CD4-positive, alpha-beta memory T cell (primary cell): ENCODE measurements around the gene METTL27. TPM values are rescaled to one million over a fixed set of nuclear protein-coding genes. Genes with fewer than 3 reads are reported as not detected.

Source experiments
- CTCF ChIA-PET: fragments of 350-600 bp; sonication (Branson Sonifier 250); formaldehyde crosslinking; loops from one replicate; lab custom pipeline; 2021; ENCODE audit warnings: inconsistent platforms; ENCODE audit not compliant: partially characterized antibody; lab: Charles Lee
- POLR2A ChIA-PET: fragments of 350-600 bp; sonication (Branson Sonifier 250); formaldehyde crosslinking; loops from one replicate; lab custom pipeline; 2021; ENCODE audit not compliant: partially characterized antibody; lab: Charles Lee
- DNase-seq, 5 donors: peaks; one replicate each; pipeline versions ENCODE4 v3.0.0 to v3.0.0-alpha.2; 2020 to 2022; ENCODE audit warnings: mixed read lengths in 1 of 5
- H3K27ac ChIP-seq: one replicate; pipeline ENCODE4 v1.7.0; 2013; ENCODE audit warnings: low read depth, low read length
- H3K27me3 ChIP-seq: 2 replicates; pipeline ENCODE4 v1.7.0; 2013; ENCODE audit warnings: mild to moderate bottlenecking, low read length, moderate library complexity; ENCODE audit not compliant: insufficient read depth
- H3K36me3 ChIP-seq: 2 replicates; pipeline ENCODE4 v1.7.0; 2013; ENCODE audit warnings: mild to moderate bottlenecking, low read length, moderate library complexity; ENCODE audit not compliant: insufficient read depth
- H3K4me1 ChIP-seq: 2 replicates; pipeline ENCODE4 v1.7.0; 2013; ENCODE audit warnings: mild to moderate bottlenecking, low read length, moderate library complexity; ENCODE audit not compliant: insufficient read depth
- H3K4me3 ChIP-seq, 2 donors: one replicate each; pipeline ENCODE4 v1.7.0; 2013; ENCODE audit warnings: low read length in 2 of 2, mild to moderate bottlenecking in 1 of 2
- H3K9me3 ChIP-seq, 2 donors: one replicate each; pipeline ENCODE4 v1.7.0; 2013; ENCODE audit warnings: low read length in 2 of 2, control low read depth in 1 of 2; ENCODE audit not compliant: control insufficient read depth in 1 of 2
- H3K27ac Mint-ChIP-seq, 7 donors: one replicate each; pipeline ENCODE4 v1.8.0; 2020 to 2021; ENCODE audit warnings: mixed read lengths in 7 of 7, mild to moderate bottlenecking in 6 of 7, inconsistent platforms in 3 of 7, moderate library complexity in 3 of 7
- H3K27me3 Mint-ChIP-seq, 2 donors: one replicate each; pipeline ENCODE4 v1.8.0; 2020 to 2021; ENCODE audit warnings: mixed read lengths in 2 of 2
- H3K36me3 Mint-ChIP-seq, 2 donors: one replicate each; pipeline ENCODE4 v1.8.0; 2020 to 2021; ENCODE audit warnings: mixed read lengths in 2 of 2, inconsistent platforms in 1 of 2, mild to moderate bottlenecking in 1 of 2
- H3K4me1 Mint-ChIP-seq, 4 donors: one replicate each; pipeline ENCODE4 v1.8.0; 2020 to 2021; ENCODE audit warnings: mixed read lengths in 4 of 4, mild to moderate bottlenecking in 1 of 4
- H3K4me3 Mint-ChIP-seq, 8 donors: one replicate each; pipeline ENCODE4 v1.8.0; 2020 to 2021; ENCODE audit warnings: mixed read lengths in 8 of 8, mild to moderate bottlenecking in 7 of 8, moderate library complexity in 6 of 8, inconsistent platforms in 3 of 8
- H3K9me3 Mint-ChIP-seq, 8 donors: one replicate each; pipeline ENCODE4 v1.8.0; 2020 to 2021; ENCODE audit warnings: mixed read lengths in 8 of 8, mild to moderate bottlenecking in 5 of 8, inconsistent platforms in 3 of 8, moderate library complexity in 1 of 8
- intact Hi-C: fragments of 100-400 bp; cut with micrococcal nuclease; formaldehyde crosslinking; loops from one replicate; pipeline ENCODE4 v1.15.1; 2023
- polyA plus RNA-seq, 2 donors: library from polyadenylated mRNA; unstranded; fragments of 300-500 nt; fragmentation: Illumina TruSeq; gene quantifications; one replicate each; pipeline ENCODE4 v1.2.3, GENCODE V29; 2021
- total RNA-seq, 2 experiments: library from RNA; stranded (reverse); gene quantifications; one replicate each; pipeline ENCODE4 v1.2.3, GENCODE V29; 2021

The METTL27 gene
- total and polyA plus RNA-seq, 4 experiments from 2014 or later, result 0.49 to 7.6 (median 6.1) TPM; not detected in 1

GRCh38 chr7:73829921-73830680 is 12.2 kb downstream of the METTL27 start:
- CTCF ChIA-PET, result interaction anchor here (1.0 to 1.6 kb wide), 2 partner anchors 13 to 24 kb away, joined by 3 to 8 read pairs; partner anchors contain the start of gene METTL27
- POLR2A ChIA-PET, result no interaction called here
- peaks cover 26% of the 10 kb centered on the region for H3K4me1 ChIP-seq
- no peaks in the 10 kb centered on the region for H3K36me3 ChIP-seq
- DNase-seq, result no peak
- no peaks in the 10 kb centered on the region for H3K27me3 ChIP-seq
- Mint-ChIP-seq H3K27me3 (peaks cover 0 to 6% of the 10 kb centered on the region in 2 donors), H3K4me3 (peak overlapping the region in 1 of 8 donors; percentile 50), H3K36me3 (no peaks in the 10 kb centered on the region), H3K4me1 (peaks cover 22 to 42% (median 28%) of the 10 kb centered on the region in 4 donors), H3K27ac (peak overlapping the region in 1 of 7 donors; percentile 67), H3K9me3 (no peaks in the 10 kb centered on the region)
- intact Hi-C loops, result no loop called here
- no peaks in the 10 kb centered on the region for H3K9me3 ChIP-seq
- no peak overlapping the region for H3K27ac ChIP-seq
- no peak overlapping the region for H3K4me3 ChIP-seq

- ChIA-PET POLR2A (no interaction called here), CTCF (interaction anchor here (1.0 to 1.6 kb wide), 2 partner anchors 13 to 25 kb away, joined by 3 to 8 read pairs; partner anchors contain the start of gene METTL27)
- Mint-ChIP-seq H3K4me3 (peak overlapping the region in 2 of 8 donors; percentile 8 to 50), H3K4me1 (peaks cover 22 to 47% (median 28%) of the 10 kb centered on the region in 4 donors), H3K27me3 (peaks cover 2 to 8% of the 10 kb centered on the region in 2 donors), H3K27ac (peak overlapping the region in 1 of 7 donors; percentile 67), H3K9me3 (no peaks in the 10 kb centered on the region), H3K36me3 (no peaks in the 10 kb centered on the region)
- Histone ChIP-seq H3K4me3 (no peak overlapping the region), H3K9me3 (no peaks in the 10 kb centered on the region), H3K4me1 (peaks cover 26% of the 10 kb centered on the region), H3K36me3 (no peaks in the 10 kb centered on the region), H3K27me3 (no peaks in the 10 kb centered on the region), H3K27ac (no peak overlapping the region)
- intact Hi-C loops, result no loop called here
- DNase-seq, result no peak
Measured at GRCh38 chr7:73829505-73829904, 12.8 kb downstream of the METTL27 start.

GRCh38 chr7:73828972-73829371 is 13.3 kb downstream of the METTL27 start:
- DNase-seq, result no peak
- Mint-ChIP-seq H3K27ac (no peak overlapping the region), H3K9me3 (no peaks in the 10 kb centered on the region), H3K4me3 (peak overlapping the region in 5 of 8 donors; percentile 23 to 72 (median 41)), H3K36me3 (no peaks in the 10 kb centered on the region), H3K27me3 (peaks cover 2 to 8% of the 10 kb centered on the region in 2 donors), H3K4me1 (peaks cover 22 to 49% (median 28%) of the 10 kb centered on the region in 4 donors)
- H3K27me3 ChIP-seq, result no peaks in the 10 kb centered on the region
- no peaks in the 10 kb centered on the region for H3K9me3 ChIP-seq
- ChIA-PET CTCF (interaction anchor here (1.0 to 1.6 kb wide), 2 partner anchors 14 to 25 kb away, joined by 3 to 8 read pairs; partner anchors contain the start of gene METTL27), POLR2A (interaction anchor here (3.1 kb wide), 1 partner anchor 14 kb away, joined by 12 read pairs; the partner anchor contains the start of gene METTL27)
- no peaks in the 10 kb centered on the region for H3K36me3 ChIP-seq
- intact Hi-C loops, result no loop called here
- no peak overlapping the region for H3K27ac ChIP-seq
- H3K4me1 ChIP-seq, result peaks cover 29% of the 10 kb centered on the region
- H3K4me3 ChIP-seq, result no peak overlapping the region

- peak in 1 of 5 donors; percentile 22 for DNase-seq
- Mint-ChIP-seq H3K36me3 (no peaks in the 10 kb centered on the region), H3K4me3 (peak overlapping the region in 6 of 8 donors; percentile 1 to 65 (median 52)), H3K27me3 (peaks cover 2 to 8% of the 10 kb centered on the region in 2 donors), H3K9me3 (no peaks in the 10 kb centered on the region), H3K27ac (peak overlapping the region in 3 of 7 donors; percentile 28 to 83 (median 45)), H3K4me1 (peaks cover 22 to 56% (median 29%) of the 10 kb centered on the region in 4 donors)
- H3K4me1 ChIP-seq, result peaks cover 30% of the 10 kb centered on the region
- no peaks in the 10 kb centered on the region for H3K36me3 ChIP-seq
- no peak overlapping the region for H3K4me3 ChIP-seq
- no peaks in the 10 kb centered on the region for H3K9me3 ChIP-seq
- intact Hi-C loops, result no loop called here
- no peaks in the 10 kb centered on the region for H3K27me3 ChIP-seq
- CTCF ChIA-PET, result interaction anchor here (0.9 to 3.9 kb wide), 4 partner anchors 14 to 95 kb away, joined by 3 to 51 read pairs (median 3); no protein-coding TSS in a partner anchor
- POLR2A ChIA-PET, result interaction anchor here (3.1 kb wide), 1 partner anchor 14 kb away, joined by 12 read pairs; the partner anchor contains the start of gene METTL27
- H3K27ac ChIP-seq, result no peak overlapping the region
Measured at GRCh38 chr7:73828107-73828803, 14.1 kb downstream of the METTL27 start.

DNA sequence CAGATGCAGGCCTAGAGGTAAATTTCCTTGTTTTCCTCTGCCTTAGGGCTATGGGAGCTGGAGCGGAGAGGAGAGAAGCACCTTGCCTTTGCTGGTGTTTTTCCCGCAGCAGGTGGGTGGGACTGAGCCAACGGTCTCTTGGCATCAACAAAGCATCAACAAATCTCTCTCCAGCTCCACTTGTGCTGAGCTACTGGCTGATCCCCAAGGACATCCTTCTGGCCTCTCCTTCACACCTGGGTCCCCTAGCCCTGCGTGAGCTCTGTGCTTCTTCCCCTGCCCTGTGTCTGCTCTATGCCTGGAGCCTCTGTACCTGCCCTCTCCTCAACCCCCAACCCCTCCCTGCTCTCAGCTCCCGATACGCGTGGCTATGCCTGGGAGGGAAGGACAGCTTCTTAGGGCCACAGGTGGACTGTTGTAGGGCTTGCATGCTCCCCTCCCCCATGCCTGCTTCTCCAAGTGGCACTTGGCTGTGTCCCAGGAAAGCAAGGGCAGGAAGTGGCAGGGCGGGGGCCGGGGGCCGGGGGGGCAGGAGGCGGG is 14.7 kb downstream of the METTL27 start:
- Histone ChIP-seq H3K4me1 (peaks cover 30% of the 10 kb centered on the region), H3K4me3 (no peak overlapping the region), H3K27me3 (no peaks in the 10 kb centered on the region), H3K9me3 (no peaks in the 10 kb centered on the region), H3K36me3 (no peaks in the 10 kb centered on the region), H3K27ac (no peak overlapping the region)
- Mint-ChIP-seq H3K36me3 (no peaks in the 10 kb centered on the region), H3K27ac (peak overlapping the region in 4 of 7 donors; percentile 8 to 78 (median 46)), H3K27me3 (peaks cover 2 to 8% of the 10 kb centered on the region in 2 donors), H3K4me3 (peak overlapping the region in 6 of 8 donors; percentile 43 to 78 (median 68)), H3K4me1 (peaks cover 24 to 58% (median 29%) of the 10 kb centered on the region in 4 donors), H3K9me3 (no peaks in the 10 kb centered on the region)
- DNase-seq, result no peak
- ChIA-PET CTCF (interaction anchor here (0.9 to 3.9 kb wide), 4 partner anchors 14 to 95 kb away, joined by 3 to 51 read pairs (median 3); no protein-coding TSS in a partner anchor), POLR2A (interaction anchor here (3.1 kb wide), 1 partner anchor 15 kb away, joined by 12 read pairs; the partner anchor contains the start of gene METTL27)
- intact Hi-C loops, result loop anchor here (2.0 kb wide), 1 partner anchor 27 kb away; no protein-coding TSS in a partner anchor

- Histone ChIP-seq H3K27me3 (no peaks in the 10 kb centered on the region), H3K36me3 (no peaks in the 10 kb centered on the region), H3K4me1 (peaks cover 30% of the 10 kb centered on the region), H3K4me3 (no peak overlapping the region), H3K27ac (no peak overlapping the region), H3K9me3 (no peaks in the 10 kb centered on the region)
- Mint-ChIP-seq H3K4me1 (peaks cover 24 to 57% (median 29%) of the 10 kb centered on the region in 4 donors), H3K4me3 (no peak overlapping the region), H3K9me3 (no peaks in the 10 kb centered on the region), H3K27me3 (peaks cover 2 to 8% of the 10 kb centered on the region in 2 donors), H3K36me3 (no peaks in the 10 kb centered on the region), H3K27ac (peak overlapping the region in 3 of 7 donors; percentile 45 to 69 (median 64))
- CTCF ChIA-PET, result interaction anchor here (3.9 kb wide), 1 partner anchor 31 kb away, joined by 51 read pairs; no protein-coding TSS in a partner anchor
- POLR2A ChIA-PET, result no interaction called here
- intact Hi-C loops, result no loop called here
- no peak for DNase-seq
Measured at GRCh38 chr7:73824986-73825385, 17.3 kb downstream of the METTL27 start.
